ENCODE results near the gene DHX58.

The DHX58 gene

GRCh38 chr17:42087736-42088705 lies 24.5 kb downstream of the DHX58 start:
- no peak overlapping the region for H3K4me3 ChIP-seq
- H3K9ac ChIP-seq (ENCODE audit: insufficient read length), result no peak overlapping the region

GRCh38 chr17:42087042-42087701 lies 25.3 kb downstream of the DHX58 start:
- Histone ChIP-seq H3K4me3 (no peak overlapping the region), H3K9me3 (ENCODE audit: low read depth, low read length) (no peaks in the 10 kb centered on the region), H3K27ac (no peak overlapping the region), H3K36me3 (ENCODE audit: insufficient read depth, low read length) (no peaks in the 10 kb centered on the region), H3K9ac (ENCODE audit: insufficient read length) (no peak overlapping the region)
- no peak for DNase-seq (ENCODE audit: low read depth, low spot score)
- TF ChIP-seq POLR2AphosphoS5 (IDR thresholded peaks at IDR 0.05; ENCODE audit: borderline replicate concordance, low read depth, low read length), result no peak
- TF ChIP-seq FOXP2 (optimal IDR thresholded peaks at IDR 0.05; ENCODE audit: control extremely low read depth, extremely low read length, insufficient read depth), result no peak
- TF ChIP-seq EZH2 (IDR thresholded peaks at IDR 0.05), result no peak

More at GRCh38 chr17:42087736-42088705, 24.5 kb downstream of the DHX58 start:
- no peak for TF ChIP-seq POLR2AphosphoS5 (IDR thresholded peaks at IDR 0.05; ENCODE audit: borderline replicate concordance, low read depth, low read length)
- no peak for TF ChIP-seq FOXP2 (optimal IDR thresholded peaks at IDR 0.05; ENCODE audit: control extremely low read depth, extremely low read length, insufficient read depth)
- no peak for TF ChIP-seq EZH2 (IDR thresholded peaks at IDR 0.05)
- no peak for DNase-seq (ENCODE audit: low read depth, low spot score)
- H3K27ac ChIP-seq, result no peak overlapping the region
- no peaks in the 10 kb centered on the region for H3K36me3 ChIP-seq (ENCODE audit: insufficient read depth, low read length)
- H3K9me3 ChIP-seq (ENCODE audit: low read depth, low read length), result no peaks in the 10 kb centered on the region

GRCh38 chr17:42081516-42082129 lies 30.9 kb downstream of the DHX58 start:
- DNase-seq (ENCODE audit: low read depth, low spot score), result no peak
- no peak overlapping the region for H3K27ac ChIP-seq
- H3K9ac ChIP-seq (ENCODE audit: insufficient read length), result no peak overlapping the region
- H3K4me3 ChIP-seq, result no peak overlapping the region
- H3K9me3 ChIP-seq (ENCODE audit: low read depth, low read length), result no peaks in the 10 kb centered on the region
- TF ChIP-seq POLR2AphosphoS5 (IDR thresholded peaks at IDR 0.05; ENCODE audit: borderline replicate concordance, low read depth, low read length) (no peak), EZH2 (IDR thresholded peaks at IDR 0.05) (no peak), FOXP2 (optimal IDR thresholded peaks at IDR 0.05; ENCODE audit: control extremely low read depth, extremely low read length, insufficient read depth) (no peak)
- H3K36me3 ChIP-seq (ENCODE audit: insufficient read depth, low read length), result no peaks in the 10 kb centered on the region

GRCh38 chr17:42079541-42079940 lies 33.0 kb downstream of the DHX58 start:
- TF ChIP-seq POLR2AphosphoS5 (IDR thresholded peaks at IDR 0.05; ENCODE audit: borderline replicate concordance, low read depth, low read length), result no peak
- TF ChIP-seq FOXP2 (optimal IDR thresholded peaks at IDR 0.05; ENCODE audit: control extremely low read depth, extremely low read length, insufficient read depth), result no peak
- TF ChIP-seq EZH2 (IDR thresholded peaks at IDR 0.05), result no peak
- Histone ChIP-seq H3K36me3 (ENCODE audit: insufficient read depth, low read length) (no peaks in the 10 kb centered on the region), H3K9ac (ENCODE audit: insufficient read length) (no peak overlapping the region), H3K9me3 (ENCODE audit: low read depth, low read length) (no peaks in the 10 kb centered on the region), H3K4me3 (no peak overlapping the region), H3K27ac (no peak overlapping the region)
- DNase-seq (ENCODE audit: low read depth, low spot score), result no peak

GRCh38 chr17:42078396-42079043 lies 34.0 kb downstream of the DHX58 start:
- DNase-seq (ENCODE audit: low read depth, low spot score), result no peak
- H3K36me3 ChIP-seq (ENCODE audit: insufficient read depth, low read length), result no peaks in the 10 kb centered on the region
- no peak for TF ChIP-seq POLR2AphosphoS5 (IDR thresholded peaks at IDR 0.05; ENCODE audit: borderline replicate concordance, low read depth, low read length)
- no peak for TF ChIP-seq FOXP2 (optimal IDR thresholded peaks at IDR 0.05; ENCODE audit: control extremely low read depth, extremely low read length, insufficient read depth)
- no peak for TF ChIP-seq EZH2 (IDR thresholded peaks at IDR 0.05)
- no peak overlapping the region for H3K9ac ChIP-seq (ENCODE audit: insufficient read length)
- no peak overlapping the region for H3K4me3 ChIP-seq
- no peaks in the 10 kb centered on the region for H3K9me3 ChIP-seq (ENCODE audit: low read depth, low read length)
- H3K27ac ChIP-seq, result no peak overlapping the region

GRCh38 chr17:42077755-42078154 lies 34.8 kb downstream of the DHX58 start:
- H3K9me3 ChIP-seq (ENCODE audit: low read depth, low read length), result no peaks in the 10 kb centered on the region
- H3K36me3 ChIP-seq (ENCODE audit: insufficient read depth, low read length), result no peaks in the 10 kb centered on the region
- H3K9ac ChIP-seq (ENCODE audit: insufficient read length), result no peak overlapping the region
- no peak overlapping the region for H3K27ac ChIP-seq
- DNase-seq (ENCODE audit: low read depth, low spot score), result no peak
- H3K4me3 ChIP-seq, result no peak overlapping the region
- TF ChIP-seq EZH2 (IDR thresholded peaks at IDR 0.05) (no peak), POLR2AphosphoS5 (IDR thresholded peaks at IDR 0.05; ENCODE audit: borderline replicate concordance, low read depth, low read length) (no peak), FOXP2 (optimal IDR thresholded peaks at IDR 0.05; ENCODE audit: control extremely low read depth, extremely low read length, insufficient read depth) (no peak)

- TF ChIP-seq FOXP2 (optimal IDR thresholded peaks at IDR 0.05; ENCODE audit: control extremely low read depth, extremely low read length, insufficient read depth) (no peak), EZH2 (IDR thresholded peaks at IDR 0.05) (no peak), POLR2AphosphoS5 (IDR thresholded peaks at IDR 0.05; ENCODE audit: borderline replicate concordance, low read depth, low read length) (no peak)
- no peak overlapping the region for H3K4me3 ChIP-seq
- H3K9me3 ChIP-seq (ENCODE audit: low read depth, low read length), result no peaks in the 10 kb centered on the region
- H3K9ac ChIP-seq (ENCODE audit: insufficient read length), result no peak overlapping the region
- H3K27ac ChIP-seq, result no peak overlapping the region
- no peaks in the 10 kb centered on the region for H3K36me3 ChIP-seq (ENCODE audit: insufficient read depth, low read length)
- no peak for DNase-seq (ENCODE audit: low read depth, low spot score)
These were observed 35.5 kb downstream of the DHX58 start for GRCh38 chr17:42076797-42077559.

Data from SK-N-MC (cell line).